Stimulated activated CD8-positive, alpha-beta memory T cell treated with anti-CD3 and anti-CD28 coated beads, Interleukin-15, amount 100 ng/mL, for 1 hour (primary cell): Measurements from ENCODE around the gene RBM8A.

Source experiments
- DNase-seq: peaks from one replicate; pipeline ENCODE4 v3.0.0-alpha.2; 2020; ENCODE audit warnings: low read depth

The RBM8A gene

DNA sequence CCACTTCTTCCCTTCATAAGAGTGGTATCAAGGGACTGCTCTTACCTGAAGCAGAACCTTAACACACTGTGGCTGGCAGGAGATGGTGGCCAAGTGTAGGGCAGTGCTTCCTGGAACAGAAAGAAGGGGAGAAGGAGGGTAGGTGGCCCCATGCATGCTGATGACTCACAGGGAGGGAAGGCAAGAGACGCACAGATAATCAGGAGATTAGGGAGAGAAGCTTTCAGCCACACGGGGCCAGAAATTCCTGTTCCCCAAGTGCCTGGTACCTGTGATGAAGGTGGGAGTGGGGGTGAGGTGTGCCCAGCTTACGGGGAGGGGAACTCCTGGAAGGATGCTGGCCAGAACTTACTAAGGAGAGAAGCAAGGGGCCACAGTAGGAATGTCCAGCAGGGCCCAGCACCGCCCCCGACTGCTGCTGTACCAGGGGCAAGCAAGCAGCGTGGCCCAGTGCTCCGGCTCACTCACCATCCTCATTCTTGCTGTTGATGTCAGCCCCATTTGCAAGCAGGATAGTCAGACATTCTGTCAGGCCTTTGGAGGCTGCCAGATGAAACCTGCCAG, 49.3 kb downstream of the RBM8A start:
- DNase-seq: no peak

DNA sequence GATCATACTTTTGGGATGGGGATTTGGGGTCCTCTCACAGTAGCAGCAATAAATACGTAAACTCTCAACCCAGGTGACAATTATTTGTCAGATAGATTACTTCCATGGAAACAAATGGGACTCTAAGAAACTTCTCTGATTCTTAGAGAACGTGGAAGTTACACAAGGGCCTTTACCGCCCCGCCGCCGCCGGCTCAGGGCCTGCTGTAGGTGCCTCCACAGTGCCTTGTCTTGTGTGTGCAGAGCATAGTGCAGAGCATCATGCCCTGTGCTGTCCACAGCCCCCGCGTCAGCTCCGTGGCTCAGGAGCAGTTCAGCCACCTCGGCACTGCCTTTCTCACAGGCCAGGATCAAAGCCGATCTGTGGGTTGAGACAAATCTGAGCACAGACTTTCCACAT, 52.6 kb downstream of the RBM8A start:
- DNase-seq: no peak

DNA sequence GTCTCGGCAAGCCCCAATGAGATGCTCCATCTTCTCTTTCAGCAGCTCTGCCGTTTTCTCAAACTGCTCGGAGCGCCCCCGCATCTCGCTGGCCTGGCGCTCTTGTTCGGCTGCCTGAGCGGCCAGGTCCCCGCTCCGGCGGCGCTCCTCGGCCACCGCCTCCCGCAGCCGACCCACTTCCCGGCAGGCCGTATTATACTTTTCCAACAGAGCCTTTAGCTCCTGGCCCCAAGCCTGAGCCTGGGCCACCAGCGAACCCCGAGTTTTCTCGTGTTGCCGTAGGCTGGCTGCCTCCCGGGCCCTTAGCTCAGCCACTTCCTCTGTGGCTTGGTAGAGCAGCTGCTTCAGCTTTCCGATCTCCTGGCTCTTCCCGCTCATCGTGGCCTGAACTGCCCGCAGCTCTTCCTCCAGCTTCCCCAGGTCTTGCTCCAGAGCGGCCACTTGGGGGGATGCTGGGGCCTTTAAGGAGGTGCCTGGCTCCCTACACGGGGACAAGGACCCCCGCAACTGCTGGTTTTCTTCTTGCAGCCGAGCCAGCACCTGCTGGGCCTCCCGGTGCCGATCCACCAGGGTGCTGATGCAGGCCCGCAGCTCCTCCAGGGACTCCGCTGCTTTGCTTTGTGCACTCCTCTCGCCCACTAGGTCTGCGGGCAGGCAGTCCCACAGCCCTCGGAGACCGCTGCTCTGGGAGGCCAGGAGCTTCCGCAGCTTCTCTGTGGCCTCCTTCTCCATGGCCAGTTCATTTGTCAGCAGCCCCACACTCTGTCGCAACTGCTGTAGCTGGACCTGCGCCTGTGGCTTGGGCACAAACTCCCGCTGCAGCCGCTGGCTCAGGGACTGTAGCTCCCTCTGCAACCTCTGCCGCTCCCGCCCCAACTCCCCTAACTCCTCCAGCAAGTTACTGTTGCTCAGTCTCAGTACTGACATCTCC, 55.0 kb downstream of the RBM8A start:
- DNase-seq: no peak
